CD1c-positive myeloid dendritic cell (primary cell): ENCODE measurements around the gene PLD1.
"Not testable (repeated sequence)": the region's sequence is repeated elsewhere in the genome, so short reads cannot be mapped to it uniquely, and the experiment has no call there.

Experiments
- DNase-seq: peaks from one replicate; pipeline ENCODE4 v3.0.0-alpha.2; 2016; ENCODE audit errors: extremely low spot score

The PLD1 gene

GRCh38 chr3:171809861-171810628 is at the start of gene PLD1:
TSS of gene PLD1 (minus strand) at chr3:171810483. CDS start at chr3:171738051, 72,432 bp downstream.
- peak; percentile 83 for DNase-seq

GRCh38 chr3:171858770-171859169 is 48.5 kb upstream of the PLD1 start:
- DNase-seq = not testable (repeated sequence)

- DNase-seq = no peak
These were observed 44.5 kb upstream of the PLD1 start for GRCh38 chr3:171854649-171855305.

GRCh38 chr3:171851660-171852058 is 41.4 kb upstream of the PLD1 start:
- DNase-seq = no peak

- DNase-seq = no peak
These were observed 40.8 kb upstream of the PLD1 start for GRCh38 chr3:171850960-171851659.

- no peak for DNase-seq
These were observed 40.2 kb upstream of the PLD1 start for GRCh38 chr3:171850320-171850959.

- no peak for DNase-seq
These were observed 39.5 kb upstream of the PLD1 start for GRCh38 chr3:171849617-171850319.

GRCh38 chr3:171847595-171848259 is 37.4 kb upstream of the PLD1 start:
- no peak for DNase-seq

GRCh38 chr3:171847133-171847532 is 36.9 kb upstream of the PLD1 start:
- DNase-seq = no peak

- DNase-seq = no peak
These were observed 36.3 kb upstream of the PLD1 start for GRCh38 chr3:171846597-171846996.

GRCh38 chr3:171845481-171846284 is 35.4 kb upstream of the PLD1 start:
- DNase-seq = no peak

GRCh38 chr3:171844873-171845272 is 34.6 kb upstream of the PLD1 start:
- DNase-seq = no peak

GRCh38 chr3:171842864-171843518 is 32.7 kb upstream of the PLD1 start, which contains the start of gene TMEM212:
TSS of gene TMEM212 (plus strand) at chr3:171843349. CDS start at chr3:171843384, 35 bp downstream.
- no peak for DNase-seq

- no peak for DNase-seq
These were observed 31.3 kb upstream of the PLD1 start for GRCh38 chr3:171841620-171842000.

- DNase-seq = no peak
These were observed 30.7 kb upstream of the PLD1 start for GRCh38 chr3:171840811-171841619.

- no peak for DNase-seq
These were observed 30.1 kb upstream of the PLD1 start for GRCh38 chr3:171840445-171840810.

- no peak for DNase-seq
These were observed 29.0 kb upstream of the PLD1 start for GRCh38 chr3:171839270-171839669.

GRCh38 chr3:171838218-171838720 is 28.0 kb upstream of the PLD1 start:
- peak; percentile 65 for DNase-seq

- DNase-seq = no peak
These were observed 27.4 kb upstream of the PLD1 start for GRCh38 chr3:171837698-171838097.
